ENCODE measurements around the gene LARGE1.

Gene LARGE1

DNA sequence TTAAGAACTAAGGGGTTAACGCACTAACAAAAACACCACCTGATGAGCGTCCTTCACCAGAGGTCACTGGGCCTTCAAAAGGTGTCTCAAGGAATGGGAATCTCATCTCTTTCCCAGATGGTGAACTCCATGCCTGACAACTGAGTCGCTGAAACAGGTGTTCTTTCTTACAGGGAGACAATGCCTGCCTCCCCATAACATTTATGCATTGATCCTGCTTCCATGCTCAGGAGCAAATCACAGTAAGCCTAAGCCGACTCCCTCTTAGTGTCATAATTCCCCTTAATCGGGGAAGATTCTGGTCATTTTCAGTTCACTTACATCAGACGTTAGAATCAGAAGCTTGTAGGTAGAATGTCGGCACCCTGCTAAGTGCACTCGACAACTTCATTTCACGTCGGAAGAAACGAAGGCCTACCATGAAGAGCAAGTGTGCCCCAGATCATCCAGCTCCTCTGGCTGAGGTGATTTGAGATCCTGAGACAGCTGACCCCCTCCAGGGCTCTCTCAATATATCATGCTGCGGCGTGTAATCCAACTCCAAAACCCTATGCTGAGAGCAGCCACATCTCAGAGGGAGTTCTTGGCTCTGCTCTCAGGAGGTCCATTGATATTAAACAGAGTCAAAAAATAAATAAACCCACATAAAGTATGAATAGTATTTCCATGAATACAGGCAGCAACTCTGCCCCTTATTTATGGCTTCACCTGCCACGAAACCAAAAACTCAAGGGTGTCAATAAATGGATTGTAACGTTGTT, 163.1 kb downstream of the LARGE1 start:
- Histone ChIP-seq H4K20me1 (ENCODE audit: low read depth, low read length) (no peaks in the 10 kb centered on the region), H3K27me3 (ENCODE audit: low read length) (no peaks in the 10 kb centered on the region), H3K9ac (ENCODE audit: low read length) (no peak overlapping the region), H3K36me3 (ENCODE audit: low read length) (no peaks in the 10 kb centered on the region), H3K9me3 (ENCODE audit: insufficient read depth, low read length) (no peaks in the 10 kb centered on the region), H3K79me2 (ENCODE audit: insufficient read depth, low read length) (no peaks in the 10 kb centered on the region), H3K27ac (ENCODE audit: low read depth, low read length) (no peak overlapping the region), H3K4me3 (ENCODE audit: insufficient read depth, low read length, poor library complexity, severe bottlenecking) (no peak overlapping the region), H2AFZ (ENCODE audit: low read depth, low read length, severe bottlenecking) (no peak overlapping the region), H3K9me2 (replicated peaks; ENCODE audit: insufficient read depth, low read length) (no peaks in the 10 kb centered on the region), H3F3A (ENCODE audit: insufficient read depth) (no peaks in the 10 kb centered on the region), H3K4me2 (ENCODE audit: low read depth, low read length, poor library complexity, severe bottlenecking) (no peak overlapping the region)
- TF ChIP-seq EZH2phosphoT487 (conservative IDR thresholded peaks at IDR 0.05; ENCODE audit: low read length), result no peak
- TF ChIP-seq, protein P1, sequence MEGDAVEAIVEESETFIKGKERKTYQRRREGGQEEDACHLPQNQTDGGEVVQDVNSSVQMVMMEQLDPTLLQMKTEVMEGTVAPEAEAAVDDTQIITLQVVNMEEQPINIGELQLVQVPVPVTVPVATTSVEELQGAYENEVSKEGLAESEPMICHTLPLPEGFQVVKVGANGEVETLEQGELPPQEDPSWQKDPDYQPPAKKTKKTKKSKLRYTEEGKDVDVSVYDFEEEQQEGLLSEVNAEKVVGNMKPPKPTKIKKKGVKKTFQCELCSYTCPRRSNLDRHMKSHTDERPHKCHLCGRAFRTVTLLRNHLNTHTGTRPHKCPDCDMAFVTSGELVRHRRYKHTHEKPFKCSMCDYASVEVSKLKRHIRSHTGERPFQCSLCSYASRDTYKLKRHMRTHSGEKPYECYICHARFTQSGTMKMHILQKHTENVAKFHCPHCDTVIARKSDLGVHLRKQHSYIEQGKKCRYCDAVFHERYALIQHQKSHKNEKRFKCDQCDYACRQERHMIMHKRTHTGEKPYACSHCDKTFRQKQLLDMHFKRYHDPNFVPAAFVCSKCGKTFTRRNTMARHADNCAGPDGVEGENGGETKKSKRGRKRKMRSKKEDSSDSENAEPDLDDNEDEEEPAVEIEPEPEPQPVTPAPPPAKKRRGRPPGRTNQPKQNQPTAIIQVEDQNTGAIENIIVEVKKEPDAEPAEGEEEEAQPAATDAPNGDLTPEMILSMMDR (IDR thresholded peaks at IDR 0.05; ENCODE audit: insufficient read depth, low read length, poor library complexity, severe bottlenecking), result no peak

- Histone ChIP-seq H3K36me3 (ENCODE audit: low read length) (no peaks in the 10 kb centered on the region), H4K20me1 (ENCODE audit: low read depth, low read length) (no peaks in the 10 kb centered on the region), H3F3A (ENCODE audit: insufficient read depth) (no peaks in the 10 kb centered on the region), H3K9ac (ENCODE audit: low read length) (no peak overlapping the region), H3K27ac (ENCODE audit: low read depth, low read length) (no peak overlapping the region), H2AFZ (ENCODE audit: low read depth, low read length, severe bottlenecking) (no peak overlapping the region), H3K27me3 (ENCODE audit: low read length) (no peaks in the 10 kb centered on the region), H3K9me2 (replicated peaks; ENCODE audit: insufficient read depth, low read length) (no peaks in the 10 kb centered on the region), H3K4me3 (ENCODE audit: insufficient read depth, low read length, poor library complexity, severe bottlenecking) (no peak overlapping the region), H3K4me2 (ENCODE audit: low read depth, low read length, poor library complexity, severe bottlenecking) (no peak overlapping the region), H3K9me3 (ENCODE audit: insufficient read depth, low read length) (no peaks in the 10 kb centered on the region), H3K79me2 (ENCODE audit: insufficient read depth, low read length) (no peaks in the 10 kb centered on the region)
- TF ChIP-seq EZH2phosphoT487 (conservative IDR thresholded peaks at IDR 0.05; ENCODE audit: low read length), result no peak
- TF ChIP-seq, protein P1 (IDR thresholded peaks at IDR 0.05; ENCODE audit: insufficient read depth, low read length, poor library complexity, severe bottlenecking), result no peak
These were observed 163.7 kb downstream of the LARGE1 start for GRCh38 chr22:33756508-33756949.

DNA sequence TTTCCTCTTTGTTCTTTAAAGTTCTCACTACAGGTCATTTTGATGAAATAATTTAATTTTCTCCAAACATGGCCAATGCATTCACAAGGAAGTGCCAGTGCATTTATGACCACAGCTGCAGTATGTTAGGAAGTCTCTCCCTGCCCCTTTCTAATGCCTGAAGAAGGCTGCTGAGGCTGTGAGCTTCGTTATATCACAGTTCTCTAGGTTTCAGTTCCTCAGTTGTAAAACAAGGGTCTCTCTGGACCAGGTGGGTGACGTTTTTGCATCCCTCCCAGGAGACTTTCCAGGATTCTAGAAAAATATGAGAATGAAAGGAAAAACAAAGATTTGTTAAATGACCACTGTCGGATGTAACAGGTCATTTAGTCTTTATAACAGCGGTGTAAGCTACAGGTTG, 171.6 kb downstream of the LARGE1 start:
- no peaks in the 10 kb centered on the region for H3K79me2 ChIP-seq (ENCODE audit: insufficient read depth, low read length)
- H3K4me2 ChIP-seq (ENCODE audit: low read depth, low read length, poor library complexity, severe bottlenecking), result no peak overlapping the region

More for the DNA sequence above, 171.6 kb downstream of the LARGE1 start:
- Histone ChIP-seq H3K9me2 (replicated peaks; ENCODE audit: insufficient read depth, low read length) (no peaks in the 10 kb centered on the region), H3K9me3 (ENCODE audit: insufficient read depth, low read length) (no peaks in the 10 kb centered on the region), H3F3A (ENCODE audit: insufficient read depth) (no peaks in the 10 kb centered on the region), H3K27ac (ENCODE audit: low read depth, low read length) (no peak overlapping the region), H2AFZ (ENCODE audit: low read depth, low read length, severe bottlenecking) (no peak overlapping the region), H3K9ac (ENCODE audit: low read length) (no peak overlapping the region), H3K27me3 (ENCODE audit: low read length) (no peaks in the 10 kb centered on the region), H4K20me1 (ENCODE audit: low read depth, low read length) (no peaks in the 10 kb centered on the region), H3K36me3 (ENCODE audit: low read length) (no peaks in the 10 kb centered on the region), H3K4me3 (ENCODE audit: insufficient read depth, low read length, poor library complexity, severe bottlenecking) (no peak overlapping the region)
- no peak for TF ChIP-seq EZH2phosphoT487 (conservative IDR thresholded peaks at IDR 0.05; ENCODE audit: low read length)
- TF ChIP-seq, protein P1 (IDR thresholded peaks at IDR 0.05; ENCODE audit: insufficient read depth, low read length, poor library complexity, severe bottlenecking), result no peak

Measured in SU-DHL-6 (cell line).